ENCODE data around the gene THRAP3.
"Not testable (repeated sequence)": the region's sequence is repeated elsewhere in the genome, so short reads cannot be mapped to it uniquely, and the experiment has no call there.

The THRAP3 gene

DNA sequence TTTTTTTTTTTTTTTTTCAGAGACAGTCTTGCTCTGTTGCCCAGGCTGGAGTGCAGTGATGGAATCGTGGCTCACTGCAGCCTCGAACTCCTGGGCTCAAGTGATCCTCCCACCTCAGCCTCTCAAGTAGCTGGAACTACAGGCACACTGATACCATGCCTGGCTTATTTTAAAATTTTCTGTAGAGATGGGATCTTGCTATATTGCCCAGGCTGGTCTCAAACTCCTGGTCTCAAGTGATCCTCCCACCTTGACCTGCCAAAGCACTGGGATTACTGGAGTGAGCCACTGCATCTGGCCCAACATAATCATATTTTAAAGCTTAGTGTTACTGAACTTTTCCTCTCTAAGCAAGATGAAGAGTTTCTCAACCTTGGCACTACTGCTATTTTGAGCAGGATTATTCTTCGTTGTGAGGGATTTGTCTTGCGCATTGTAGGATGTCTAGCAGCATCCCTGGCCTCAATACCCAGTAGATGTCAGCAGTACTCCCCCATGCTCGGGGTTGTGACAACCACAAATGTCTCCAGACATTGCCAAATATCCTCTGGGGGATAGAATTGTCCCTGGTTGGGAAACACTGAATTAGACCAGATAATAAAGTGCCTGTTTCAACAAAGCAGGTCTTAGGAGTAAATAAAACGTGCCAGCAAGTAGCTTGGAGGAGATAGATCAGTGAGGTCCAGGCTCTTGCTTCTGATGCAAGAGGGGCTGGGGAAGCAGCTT is 15.1 kb upstream of the THRAP3 start:
- no peak overlapping the region for H3K4me3 ChIP-seq (ENCODE audit: low read length)
- TF ChIP-seq, protein P1, sequence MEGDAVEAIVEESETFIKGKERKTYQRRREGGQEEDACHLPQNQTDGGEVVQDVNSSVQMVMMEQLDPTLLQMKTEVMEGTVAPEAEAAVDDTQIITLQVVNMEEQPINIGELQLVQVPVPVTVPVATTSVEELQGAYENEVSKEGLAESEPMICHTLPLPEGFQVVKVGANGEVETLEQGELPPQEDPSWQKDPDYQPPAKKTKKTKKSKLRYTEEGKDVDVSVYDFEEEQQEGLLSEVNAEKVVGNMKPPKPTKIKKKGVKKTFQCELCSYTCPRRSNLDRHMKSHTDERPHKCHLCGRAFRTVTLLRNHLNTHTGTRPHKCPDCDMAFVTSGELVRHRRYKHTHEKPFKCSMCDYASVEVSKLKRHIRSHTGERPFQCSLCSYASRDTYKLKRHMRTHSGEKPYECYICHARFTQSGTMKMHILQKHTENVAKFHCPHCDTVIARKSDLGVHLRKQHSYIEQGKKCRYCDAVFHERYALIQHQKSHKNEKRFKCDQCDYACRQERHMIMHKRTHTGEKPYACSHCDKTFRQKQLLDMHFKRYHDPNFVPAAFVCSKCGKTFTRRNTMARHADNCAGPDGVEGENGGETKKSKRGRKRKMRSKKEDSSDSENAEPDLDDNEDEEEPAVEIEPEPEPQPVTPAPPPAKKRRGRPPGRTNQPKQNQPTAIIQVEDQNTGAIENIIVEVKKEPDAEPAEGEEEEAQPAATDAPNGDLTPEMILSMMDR (conservative IDR thresholded peaks at IDR 0.05; ENCODE audit: low read depth, low read length), result no peak
- DNase-seq (ENCODE audit: low read depth), result no peak

DNA sequence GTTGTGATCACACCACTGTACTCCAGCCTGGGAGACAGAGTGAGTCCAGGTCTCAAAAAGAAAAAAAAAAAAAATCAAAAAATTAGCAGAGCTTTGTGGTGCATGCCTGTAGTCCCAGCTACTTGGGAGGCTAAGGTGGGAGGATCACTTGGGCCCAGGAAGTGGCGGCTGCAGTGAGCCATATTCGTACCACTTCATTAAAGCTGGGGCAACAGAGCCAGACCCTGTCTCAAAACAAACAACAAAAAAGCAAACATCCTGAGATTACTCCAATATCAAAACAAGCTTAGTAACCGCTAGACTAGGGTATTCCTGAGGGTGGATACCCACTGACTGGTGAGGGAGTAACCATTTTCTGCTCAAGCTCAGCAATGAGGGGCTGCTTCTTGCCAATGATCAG is 12.9 kb upstream of the THRAP3 start:
- no peak for DNase-seq (ENCODE audit: low read depth)
- TF ChIP-seq, protein P1 (conservative IDR thresholded peaks at IDR 0.05; ENCODE audit: low read depth, low read length), result no peak
- H3K4me3 ChIP-seq (ENCODE audit: low read length), result no peak overlapping the region

DNA sequence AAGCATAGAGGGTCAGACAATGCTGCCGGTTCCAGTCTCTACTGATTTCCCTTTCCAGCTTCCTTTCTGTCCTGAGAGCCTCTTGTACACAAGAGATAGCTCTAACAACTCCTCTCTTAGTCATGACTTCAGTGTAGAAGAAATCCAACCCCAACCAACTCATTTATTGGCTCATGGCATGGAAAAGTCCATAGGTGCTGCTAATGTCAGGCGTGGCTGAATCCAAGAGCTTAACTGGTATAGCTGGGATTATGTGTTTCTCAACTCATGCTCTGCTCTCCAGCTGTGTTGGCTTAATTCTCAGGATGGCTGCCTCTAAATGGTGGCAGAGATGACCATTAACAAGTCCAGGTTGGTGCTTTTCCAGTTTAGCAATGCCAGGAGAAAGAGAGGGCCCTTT is 12.4 kb upstream of the THRAP3 start:
- TF ChIP-seq, protein P1 (conservative IDR thresholded peaks at IDR 0.05; ENCODE audit: low read depth, low read length), result no peak
- DNase-seq (ENCODE audit: low read depth), result no peak

DNA sequence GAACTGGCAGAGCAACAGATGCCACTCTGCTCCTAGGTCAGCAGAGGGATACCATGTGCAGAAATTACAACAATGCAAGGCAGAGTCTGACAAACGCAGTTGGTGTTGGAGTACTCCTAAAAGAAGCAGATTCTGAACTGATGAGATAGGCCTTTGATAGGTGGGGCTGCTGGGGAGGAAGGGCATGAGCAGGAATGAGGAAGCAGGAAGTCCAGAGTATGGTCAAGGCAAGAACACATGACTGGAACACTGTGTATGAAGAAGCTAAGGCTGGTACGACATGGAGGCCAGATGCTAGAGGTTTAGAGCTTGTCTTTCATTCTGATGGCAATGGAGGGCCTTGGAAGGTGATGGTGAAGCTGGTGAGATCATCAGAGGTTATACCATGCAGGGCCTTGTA is 11.5 kb upstream of the THRAP3 start:
- DNase-seq (ENCODE audit: low read depth), result no peak
- TF ChIP-seq, protein P1 (conservative IDR thresholded peaks at IDR 0.05; ENCODE audit: low read depth, low read length), result no peak
- no peak overlapping the region for H3K4me3 ChIP-seq (ENCODE audit: low read length)

More for the DNA sequence above, 12.4 kb upstream of the THRAP3 start:
- no peak overlapping the region for H3K4me3 ChIP-seq (ENCODE audit: low read length)

DNA sequence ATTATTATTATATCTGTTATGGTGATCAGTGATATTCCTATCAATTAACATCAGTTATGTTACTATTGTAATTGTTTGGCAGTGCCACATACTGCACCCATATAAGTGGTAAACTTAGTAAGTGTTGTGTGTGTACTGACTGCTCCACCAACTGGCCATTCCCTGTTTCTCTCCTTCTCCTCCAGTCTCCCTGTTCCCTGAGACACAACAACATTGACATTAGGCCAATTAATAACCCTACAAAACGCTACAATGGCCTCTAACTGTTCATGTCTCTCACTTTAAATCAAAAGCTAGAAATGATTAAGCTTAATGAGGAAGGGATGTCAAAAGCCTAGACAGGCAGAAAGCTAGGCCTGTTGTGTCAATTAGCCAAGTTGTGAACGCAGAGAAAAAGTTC is 6.6 kb upstream of the THRAP3 start:
- no peak overlapping the region for H3K4me3 ChIP-seq (ENCODE audit: low read length)
- TF ChIP-seq, protein P1 (conservative IDR thresholded peaks at IDR 0.05; ENCODE audit: low read depth, low read length), result peak; percentile 51
- DNase-seq (ENCODE audit: low read depth), result no peak

DNA sequence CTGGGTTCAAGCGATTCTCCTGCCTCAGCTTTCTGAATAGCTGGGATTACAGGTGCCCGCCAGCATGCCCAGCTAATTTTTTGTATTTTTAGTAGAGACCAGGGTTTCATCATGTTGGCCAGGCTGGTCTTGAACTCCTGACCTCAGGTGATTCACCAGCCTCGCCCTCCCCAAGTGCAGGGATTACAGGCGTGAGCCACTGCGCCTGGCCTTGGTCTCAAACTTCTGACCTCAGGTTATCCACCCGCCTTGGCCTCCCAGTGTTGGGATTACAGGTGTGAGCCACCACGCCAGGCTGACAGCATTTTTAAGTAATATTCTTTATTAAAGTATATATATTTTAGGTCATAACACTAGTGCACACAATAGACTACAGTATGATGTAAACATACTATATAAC is 2.3 kb upstream of the THRAP3 start:
- not testable (repeated sequence) for DNase-seq (ENCODE audit: low read depth); H3K4me3 ChIP-seq (ENCODE audit: low read length)

DNA sequence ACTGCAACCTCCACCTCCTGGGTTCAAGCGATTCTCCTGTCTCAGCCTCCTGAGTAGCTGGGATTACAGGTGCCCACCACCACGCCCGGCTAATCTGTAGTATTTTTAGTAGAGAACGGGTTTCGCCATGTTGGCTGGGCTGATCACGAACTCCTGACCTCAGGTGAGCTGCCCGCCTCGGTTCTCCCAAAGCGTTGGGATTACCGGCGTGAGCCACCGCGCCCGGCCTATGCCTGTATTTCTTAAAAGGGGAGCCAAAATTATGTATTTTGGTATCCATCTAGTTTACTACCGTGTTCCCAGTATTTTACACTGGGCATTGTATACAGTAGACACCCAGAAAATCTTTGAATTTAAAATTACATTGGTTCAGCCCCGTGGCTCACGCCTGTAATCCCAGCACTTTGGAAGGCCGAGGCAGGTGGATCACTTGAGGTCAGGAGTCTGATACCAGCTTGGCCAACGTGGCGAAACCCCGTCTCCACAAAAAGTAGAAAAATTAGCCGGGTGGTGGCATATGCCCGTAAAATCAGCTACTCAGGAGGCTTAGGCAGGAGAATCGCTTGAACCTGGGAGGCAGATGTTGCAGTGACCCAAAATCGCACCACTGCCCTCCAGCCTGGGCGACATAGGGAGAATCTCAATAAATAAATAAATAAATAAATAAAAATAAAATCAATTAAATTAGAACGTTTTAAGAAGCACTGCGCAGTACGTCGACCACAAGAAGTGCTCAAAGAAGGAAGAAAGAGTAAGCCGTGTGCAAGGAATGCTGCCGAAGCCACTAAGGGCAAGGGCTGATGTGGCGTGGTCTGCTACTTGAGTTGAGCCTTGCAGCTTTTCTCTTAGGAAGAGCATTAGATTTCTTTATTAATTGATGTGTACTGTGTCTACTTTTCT is 1.5 kb upstream of the THRAP3 start:
- TF ChIP-seq, protein P1 (conservative IDR thresholded peaks at IDR 0.05; ENCODE audit: low read depth, low read length), result no peak
- peak overlapping the region; percentile 80 for H3K4me3 ChIP-seq (ENCODE audit: low read length)
- DNase-seq (ENCODE audit: low read depth), result no peak

Data from retinal pigment epithelial cell (primary cell).